BLaER1 treated with 17β-estradiol and CSF1 and Interleukin-3, amounts not matched to agents 10 nM and 100 nM (cell line): ENCODE measurements around the gene RHOF.

Source experiments
- H3K27ac ChIP-seq, 11 experiments: shearing (Covaris generic); formaldehyde crosslinking; 2 replicates each; pipeline ENCODE4 v1.8.1; 2022
- H3K27me3 ChIP-seq, 11 experiments: shearing (Covaris generic); formaldehyde crosslinking; 2 replicates each; pipeline ENCODE4 v1.8.1; 2022
- H3K36me3 ChIP-seq, 11 experiments: shearing (Covaris generic); formaldehyde crosslinking; 2 replicates each; pipeline ENCODE4 v1.8.1; 2022
- H3K4me1 ChIP-seq, 10 experiments: shearing (Covaris generic); formaldehyde crosslinking; 2 replicates each; pipeline ENCODE4 v1.8.1; 2022
- H3K4me2 ChIP-seq, 11 experiments: shearing (Covaris generic); formaldehyde crosslinking; 2 replicates each; pipeline ENCODE4 v1.8.1; 2022
- H3K4me3 ChIP-seq, 10 experiments: shearing (Covaris generic); formaldehyde crosslinking; 2 replicates each; pipeline ENCODE4 v1.8.1; 2022
- H3K9ac ChIP-seq, 11 experiments: shearing (Covaris generic); formaldehyde crosslinking; 2 replicates each; pipeline ENCODE4 v1.8.1; 2022
- H3K9me3 ChIP-seq, 11 experiments: shearing (Covaris generic); formaldehyde crosslinking; replicated peaks in 1 of 11; 2 replicates each; pipeline ENCODE4 v1.8.1; 2022
- H4K20me1 ChIP-seq, 11 experiments: shearing (Covaris generic); formaldehyde crosslinking; 2 replicates each; pipeline ENCODE4 v1.8.1; 2022
- Cebpa-rat ChIP-seq, 11 experiments: shearing (Covaris generic); IDR thresholded peaks; 2 replicates each; pipeline ENCODE4 v1.8.1; 2022

Gene RHOF

DNA sequence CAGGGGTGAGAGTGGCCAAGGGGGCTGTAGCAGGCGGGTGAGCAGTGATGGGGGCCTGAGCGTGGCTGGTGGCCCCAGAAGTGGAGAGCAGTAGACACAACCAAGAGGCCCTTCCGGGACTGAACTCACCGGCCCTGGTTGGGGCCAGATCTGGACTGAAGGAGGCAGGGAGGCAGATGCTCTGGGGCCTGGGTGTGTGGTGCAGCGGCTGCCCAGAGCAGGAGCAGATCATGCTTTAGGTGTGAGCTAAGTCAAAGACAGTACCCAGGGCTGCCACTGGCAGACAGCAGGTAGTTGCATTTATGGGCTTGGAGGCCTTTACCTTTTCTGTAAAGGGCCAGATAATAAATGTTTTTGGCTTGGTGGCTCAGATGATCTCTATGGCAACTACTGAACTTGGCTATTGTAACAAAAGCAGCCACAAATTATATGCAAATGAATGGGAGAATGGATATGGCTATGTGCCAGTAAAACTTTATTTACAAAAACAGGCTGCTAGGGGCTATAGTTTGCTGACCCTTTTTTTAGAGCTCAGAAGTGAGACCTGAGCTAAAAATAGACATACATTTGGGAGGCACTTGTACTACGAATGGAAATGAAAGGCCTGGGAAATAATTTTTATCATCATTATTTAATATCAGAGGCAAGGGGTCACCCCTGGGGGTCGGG, 35.9 kb upstream of the RHOF start:
- Histone ChIP-seq H3K9ac (0 out of 22 replicates have a peak overlapping the region, but pooled peaks of 1 of the 11 experiments have one; percentile 2), H3K36me3 (peaks cover 67 to 93% (median 81%) of the 10 kb centered on the region in 11 experiments), H3K27ac (no peak overlapping the region), H3K4me1 (no peaks in the 10 kb centered on the region), H3K4me3 (no peak overlapping the region), H4K20me1 (peaks cover 5 to 61% (median 36%) of the 10 kb centered on the region in 11 experiments; a peak in 18 of 22 replicates), H3K4me2 (no peak overlapping the region), H3K27me3 (no peaks in the 10 kb centered on the region), H3K9me3 (no peaks in the 10 kb centered on the region)
- no peak for TF ChIP-seq Cebpa-rat (IDR thresholded peaks at IDR 0.05)

DNA sequence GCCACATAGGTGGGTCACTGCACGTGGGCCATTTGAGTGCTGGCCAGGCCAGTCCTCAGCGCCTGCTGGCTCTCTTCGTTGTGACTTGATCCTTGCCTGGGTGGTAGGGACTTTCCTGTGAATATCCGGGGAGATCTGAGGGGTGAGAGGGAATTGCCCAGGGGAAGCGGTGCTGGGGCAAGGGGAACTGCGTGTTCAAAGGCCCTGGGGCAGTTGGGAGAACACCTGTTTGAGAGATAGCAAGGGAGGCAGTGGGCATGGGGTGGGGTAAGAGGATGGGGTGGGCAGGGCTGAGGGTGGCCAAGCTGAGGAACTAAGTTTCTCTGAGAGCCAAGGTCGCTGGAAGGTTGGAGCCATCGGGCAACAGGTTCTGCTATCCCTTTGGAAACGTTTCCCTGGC, 35.3 kb upstream of the RHOF start:
- Histone ChIP-seq H3K27me3 (no peaks in the 10 kb centered on the region), H3K4me3 (no peak overlapping the region), H3K36me3 (peaks cover 72 to 98% (median 87%) of the 10 kb centered on the region in 11 experiments), H3K27ac (no peak overlapping the region), H3K4me2 (no peak overlapping the region), H3K9ac (no peak overlapping the region), H4K20me1 (peaks cover 5 to 67% (median 41%) of the 10 kb centered on the region in 11 experiments; a peak in 18 of 22 replicates), H3K9me3 (no peaks in the 10 kb centered on the region), H3K4me1 (no peaks in the 10 kb centered on the region)
- TF ChIP-seq Cebpa-rat (IDR thresholded peaks at IDR 0.05) = no peak

DNA sequence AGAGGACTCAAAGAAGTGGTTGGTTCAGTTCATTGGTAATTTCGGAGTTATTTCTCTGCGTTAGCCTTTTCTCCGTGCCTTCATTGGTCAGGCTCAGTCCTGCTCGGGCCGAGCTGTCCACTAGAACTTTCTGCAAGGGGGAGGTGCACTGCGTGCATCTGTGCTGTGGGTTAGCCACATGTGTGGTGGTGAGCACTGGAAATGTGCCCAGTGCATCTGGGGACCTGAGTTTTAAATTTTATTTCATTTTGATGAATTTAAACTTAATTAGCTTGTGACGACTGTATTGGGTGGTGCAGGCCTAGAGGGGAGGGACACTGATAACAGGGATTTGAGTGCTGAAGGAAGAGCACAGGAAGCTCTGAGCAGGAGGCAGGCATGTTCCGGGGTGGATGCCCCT, 34.8 kb upstream of the RHOF start:
- no peak overlapping the region for H3K9ac ChIP-seq
- peaks cover 77 to 100% (median 92%) of the 10 kb centered on the region in 11 experiments for H3K36me3 ChIP-seq
- no peak overlapping the region for H3K4me2 ChIP-seq
- TF ChIP-seq Cebpa-rat (IDR thresholded peaks at IDR 0.05) = no peak
- H3K4me3 ChIP-seq = no peak overlapping the region
- H3K27me3 ChIP-seq = no peaks in the 10 kb centered on the region
- H3K4me1 ChIP-seq = no peaks in the 10 kb centered on the region
- H4K20me1 ChIP-seq = peaks cover 5 to 72% (median 46%) of the 10 kb centered on the region in 11 experiments; a peak in 18 of 22 replicates
- H3K9me3 ChIP-seq = no peaks in the 10 kb centered on the region
- no peak overlapping the region for H3K27ac ChIP-seq

DNA sequence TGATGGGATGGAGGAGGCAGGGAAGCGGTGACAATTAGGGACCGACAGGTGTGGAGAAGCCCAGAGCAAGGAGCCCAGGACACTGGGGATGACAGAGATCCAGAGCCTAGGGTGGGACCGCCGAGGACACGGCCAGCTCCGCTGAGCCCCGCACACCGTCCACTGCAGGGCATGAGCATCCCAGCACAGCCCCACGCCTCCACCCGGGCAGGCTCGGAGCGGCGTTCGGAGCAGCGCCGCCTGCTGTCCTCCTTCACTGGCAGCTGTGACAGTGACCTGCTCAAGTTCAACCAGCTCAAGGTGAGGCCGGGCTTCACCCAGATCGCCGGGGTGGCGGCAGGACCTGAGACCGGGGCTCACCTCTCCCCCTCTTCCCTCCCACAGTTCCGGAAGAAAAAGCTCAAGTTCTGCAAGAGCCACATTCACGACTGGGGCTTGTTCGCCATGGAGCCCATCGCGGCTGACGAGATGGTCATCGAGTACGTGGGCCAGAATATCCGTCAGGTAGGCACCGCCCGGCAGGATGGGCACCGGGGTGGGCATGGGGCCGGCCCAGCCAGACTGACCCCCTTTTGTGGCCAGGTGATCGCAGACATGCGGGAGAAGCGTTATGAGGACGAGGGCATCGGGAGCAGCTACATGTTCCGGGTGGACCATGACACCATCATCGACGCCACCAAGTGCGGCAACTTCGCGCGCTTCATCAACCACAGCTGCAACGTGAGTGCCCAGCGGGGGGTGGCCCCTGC, 34.0 kb upstream of the RHOF start:
- Histone ChIP-seq H3K27me3 (no peaks in the 10 kb centered on the region), H3K27ac (no peak overlapping the region), H3K4me1 (no peaks in the 10 kb centered on the region), H3K9me3 (no peaks in the 10 kb centered on the region), H4K20me1 (peaks cover 5 to 75% (median 46%) of the 10 kb centered on the region in 11 experiments; a peak in 18 of 22 replicates), H3K36me3 (peaks cover 77 to 98% (median 95%) of the 10 kb centered on the region in 11 experiments), H3K4me3 (no peak overlapping the region), H3K4me2 (no peak overlapping the region), H3K9ac (no peak overlapping the region)
- TF ChIP-seq Cebpa-rat (IDR thresholded peaks at IDR 0.05) = no peak

DNA sequence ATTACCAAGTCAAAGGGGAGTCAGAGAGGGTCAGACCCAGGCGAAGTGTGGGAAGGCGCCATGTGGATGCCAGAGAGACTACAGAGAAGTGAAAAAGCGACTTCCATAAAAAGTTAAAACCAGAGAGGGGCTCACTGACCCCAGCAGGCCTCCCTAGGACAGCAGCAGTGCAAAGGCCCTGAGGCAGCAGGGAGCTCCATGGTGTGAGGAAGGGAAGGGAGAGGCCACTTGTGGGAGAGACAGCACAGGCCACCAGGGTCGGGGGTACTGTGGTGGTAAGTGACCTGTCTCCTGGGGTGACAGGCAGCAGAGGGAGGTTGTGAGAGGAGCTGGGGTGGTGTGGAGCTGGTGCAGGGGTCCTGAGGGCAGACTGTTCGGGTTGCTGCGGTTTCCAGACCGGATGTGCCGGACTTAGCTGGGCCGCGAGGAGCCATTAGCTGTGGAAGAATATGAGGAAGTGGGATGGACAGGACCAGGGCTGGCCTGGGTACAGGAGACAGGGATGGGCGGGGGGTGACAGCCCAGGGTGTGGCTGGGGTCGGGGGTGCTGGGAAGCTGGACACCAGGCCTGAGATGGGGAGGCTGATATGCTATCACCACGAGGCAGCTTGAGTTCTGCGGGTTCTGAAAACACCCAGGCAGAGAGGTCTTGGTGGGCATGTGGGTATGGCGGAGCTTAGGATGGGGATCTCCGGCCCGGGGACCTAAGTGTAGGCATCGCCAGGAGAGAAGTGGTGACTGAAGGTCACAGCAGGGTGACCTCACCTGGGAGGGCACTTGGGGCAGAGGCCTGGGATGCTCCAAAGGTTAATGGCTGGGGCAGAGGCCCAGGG, 33.0 kb upstream of the RHOF start:
- Histone ChIP-seq H3K4me1 (no peaks in the 10 kb centered on the region), H3K9ac (0 out of 22 replicates have a peak overlapping the region, but pooled peaks of 1 of the 11 experiments have one; percentile 2), H4K20me1 (peaks cover 5 to 85% (median 50%) of the 10 kb centered on the region in 11 experiments; a peak in 20 of 22 replicates), H3K4me2 (no peak overlapping the region), H3K4me3 (no peak overlapping the region), H3K27ac (no peak overlapping the region), H3K9me3 (no peaks in the 10 kb centered on the region), H3K36me3 (peaks cover 77 to 98% (median 95%) of the 10 kb centered on the region in 11 experiments), H3K27me3 (no peaks in the 10 kb centered on the region)
- TF ChIP-seq Cebpa-rat (IDR thresholded peaks at IDR 0.05) = no peak

DNA sequence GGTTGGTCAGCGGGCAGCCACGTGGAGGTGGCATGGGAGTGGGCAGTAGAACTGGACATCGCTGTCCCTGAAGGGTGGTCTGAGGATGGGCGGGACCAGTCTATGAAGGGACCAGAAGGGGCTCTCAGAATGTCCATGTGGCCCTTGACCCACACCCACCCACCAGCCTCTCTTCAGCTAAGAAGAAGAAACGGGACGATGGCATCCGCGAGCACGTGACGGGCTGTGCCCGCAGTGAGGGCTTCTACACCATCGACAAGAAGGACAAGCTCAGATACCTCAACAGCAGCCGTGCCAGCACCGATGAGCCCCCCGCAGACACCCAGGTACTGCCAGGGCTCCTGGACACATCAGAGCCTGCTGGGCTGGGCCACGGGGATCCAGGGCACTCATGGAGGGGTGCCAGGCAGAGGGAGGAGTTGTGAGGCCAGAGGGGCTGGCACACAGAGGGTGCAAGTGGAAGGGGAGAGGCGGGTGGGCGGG, 31.6 kb upstream of the RHOF start:
- Histone ChIP-seq H3K9me3 (no peaks in the 10 kb centered on the region), H4K20me1 (peaks cover 6 to 89% (median 61%) of the 10 kb centered on the region in 11 experiments; a peak in 20 of 22 replicates), H3K4me1 (no peaks in the 10 kb centered on the region), H3K36me3 (peaks cover 77 to 98% (median 95%) of the 10 kb centered on the region in 11 experiments), H3K4me2 (no peak overlapping the region), H3K27ac (no peak overlapping the region), H3K27me3 (no peaks in the 10 kb centered on the region), H3K9ac (no peak overlapping the region), H3K4me3 (no peak overlapping the region)
- no peak for TF ChIP-seq Cebpa-rat (IDR thresholded peaks at IDR 0.05)

DNA sequence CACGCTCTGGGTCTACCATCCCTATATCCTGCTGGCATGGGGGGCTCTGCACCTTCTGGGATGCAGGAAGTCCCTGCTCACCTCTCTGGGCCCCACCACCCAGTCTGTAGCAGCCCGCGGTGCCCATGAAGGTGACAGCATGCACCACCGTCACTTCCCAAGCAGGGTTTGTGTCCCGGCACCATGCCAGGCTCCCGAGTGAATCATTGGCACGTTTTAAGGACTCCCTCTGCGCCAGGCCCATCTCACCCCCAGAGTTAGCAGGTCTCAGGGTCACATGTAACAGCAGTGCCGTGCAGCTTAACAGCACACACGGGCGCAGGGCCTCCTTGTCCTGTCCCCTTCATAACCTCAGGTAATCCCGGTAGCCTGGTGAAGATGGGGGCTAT, 30.2 kb upstream of the RHOF start:
- no peak overlapping the region for H3K27ac ChIP-seq
- H3K9ac ChIP-seq = 0 out of 22 replicates have a peak overlapping the region, but pooled peaks of 1 of the 11 experiments have one; percentile 4
- H3K4me3 ChIP-seq = no peak overlapping the region
- peaks cover 0 to 11% (median 0%) of the 10 kb centered on the region in 10 experiments; a peak in 6 of 20 replicates for H3K4me1 ChIP-seq
- H3K36me3 ChIP-seq = peaks cover 78 to 98% (median 94%) of the 10 kb centered on the region in 11 experiments
- peaks cover 12 to 89% (median 64%) of the 10 kb centered on the region in 11 experiments; a peak in 20 of 22 replicates for H4K20me1 ChIP-seq
- no peak overlapping the region for H3K4me2 ChIP-seq
- TF ChIP-seq Cebpa-rat (IDR thresholded peaks at IDR 0.05) = no peak
- H3K9me3 ChIP-seq = no peaks in the 10 kb centered on the region
- H3K27me3 ChIP-seq = no peaks in the 10 kb centered on the region

DNA sequence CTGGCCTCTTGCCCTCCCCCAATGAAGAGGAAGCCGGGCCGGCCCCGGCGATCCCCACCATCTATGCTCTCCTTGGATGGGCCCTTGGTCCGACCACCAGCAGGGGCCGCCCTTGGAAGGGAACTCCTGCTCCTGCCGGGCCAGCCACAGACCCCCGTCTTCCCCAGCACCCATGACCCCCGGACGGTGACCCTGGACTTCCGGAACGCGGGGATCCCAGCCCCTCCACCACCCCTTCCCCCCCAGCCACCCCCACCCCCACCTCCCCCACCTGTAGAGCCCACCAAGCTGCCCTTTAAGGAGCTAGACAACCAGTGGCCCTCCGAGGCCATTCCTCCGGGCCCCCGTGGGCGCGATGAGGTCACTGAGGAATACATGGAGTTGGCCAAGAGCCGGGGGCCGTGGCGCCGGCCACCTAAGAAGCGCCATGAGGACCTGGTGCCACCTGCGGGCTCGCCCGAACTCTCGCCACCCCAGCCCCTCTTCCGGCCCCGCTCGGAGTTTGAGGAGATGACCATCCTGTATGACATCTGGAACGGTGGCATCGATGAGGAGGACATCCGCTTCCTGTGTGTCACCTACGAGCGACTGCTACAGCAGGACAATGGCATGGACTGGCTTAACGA, 29.7 kb upstream of the RHOF start:
- Histone ChIP-seq H3K36me3 (peaks cover 78 to 97% (median 91%) of the 10 kb centered on the region in 11 experiments), H3K4me1 (peaks cover 0 to 15% (median 3%) of the 10 kb centered on the region in 10 experiments; a peak in 13 of 20 replicates), H4K20me1 (peaks cover 12 to 84% (median 60%) of the 10 kb centered on the region in 11 experiments; a peak in 20 of 22 replicates), H3K9ac (no peak overlapping the region), H3K27me3 (no peaks in the 10 kb centered on the region), H3K4me2 (no peak overlapping the region), H3K4me3 (no peak overlapping the region), H3K9me3 (no peaks in the 10 kb centered on the region), H3K27ac (no peak overlapping the region)
- no peak for TF ChIP-seq Cebpa-rat (IDR thresholded peaks at IDR 0.05)
